Mesenchymal stem cell (in vitro differentiated cells and primary cell): ENCODE results near the gene PRRC2B.

Source experiments
- DNase-seq: peaks from one replicate; pipeline ENCODE4 v3.0.0-alpha.2; 2013
- H2AFZ ChIP-seq: one replicate; pipeline ENCODE4 v1.6.1; 2013; ENCODE audit warnings: low read depth, mild to moderate bottlenecking, control low read depth, inconsistent platforms, low read length, moderate library complexity
- H2AK5ac ChIP-seq: 2 replicates; pipeline ENCODE4 v1.6.1; 2013; ENCODE audit warnings: low read length, moderate library complexity, mild to moderate bottlenecking, inconsistent platforms; ENCODE audit not compliant: severe bottlenecking
- H2BK120ac ChIP-seq: one replicate; pipeline ENCODE4 v1.6.1; 2013; ENCODE audit warnings: low read depth, mild to moderate bottlenecking, inconsistent platforms, low read length, moderate library complexity
- H2BK12ac ChIP-seq, 2 experiments: one replicate each; pipeline ENCODE4 v1.6.1; 2013; ENCODE audit warnings: inconsistent platforms in 2 of 2, low read length in 2 of 2, mild to moderate bottlenecking in 2 of 2, moderate library complexity in 2 of 2, control low read depth in 1 of 2
- H2BK15ac ChIP-seq: one replicate; pipeline ENCODE4 v1.6.1; 2013; ENCODE audit warnings: mild to moderate bottlenecking, low read depth, inconsistent platforms; ENCODE audit not compliant: poor library complexity, severe bottlenecking
- H2BK5ac ChIP-seq: 2 replicates; pipeline ENCODE4 v1.6.1; 2013; ENCODE audit warnings: low read depth, mild to moderate bottlenecking, low read length, control low read depth, inconsistent platforms; ENCODE audit not compliant: poor library complexity, severe bottlenecking
- H3K14ac ChIP-seq, 2 experiments: one replicate each; pipeline ENCODE4 v1.6.1; 2013; ENCODE audit warnings: inconsistent platforms in 2 of 2, low read length in 2 of 2, control low read depth in 1 of 2, mild to moderate bottlenecking in 1 of 2, moderate library complexity in 1 of 2
- H3K18ac ChIP-seq, 2 experiments: one replicate each; pipeline ENCODE4 v1.6.1; 2013; ENCODE audit warnings: inconsistent platforms in 2 of 2, low read length in 2 of 2, control low read depth in 1 of 2, low read depth in 1 of 2, mild to moderate bottlenecking in 1 of 2
- H3K23ac ChIP-seq, 2 experiments: one replicate each; pipeline ENCODE4 v1.6.1; 2013; ENCODE audit warnings: inconsistent platforms in 2 of 2, low read length in 2 of 2, mild to moderate bottlenecking in 2 of 2, moderate library complexity in 2 of 2, control low read depth in 1 of 2
- H3K27ac ChIP-seq: 2 replicates; pipeline ENCODE4 v1.5.1; 2013; ENCODE audit warnings: mild to moderate bottlenecking, moderate library complexity, low read length, control low read depth, inconsistent platforms; ENCODE audit not compliant: poor library complexity, severe bottlenecking
- H3K27me3 ChIP-seq, 2 experiments: 2 replicates each; pipeline versions ENCODE4 v1.6.1 to v1.7.0; 2013; ENCODE audit warnings: low read length in 2 of 2, mild to moderate bottlenecking in 2 of 2, moderate library complexity in 2 of 2, control low read depth in 1 of 2, inconsistent platforms in 1 of 2; ENCODE audit not compliant: control insufficient read depth in 1 of 2, insufficient read depth in 1 of 2
- H3K36me3 ChIP-seq, 2 experiments: 2 replicates each; pipeline versions ENCODE4 v1.6.1 to v1.7.0; 2013; ENCODE audit warnings: low read length in 2 of 2, control low read depth in 1 of 2, inconsistent platforms in 1 of 2, low read depth in 1 of 2, mild to moderate bottlenecking in 1 of 2; ENCODE audit not compliant: insufficient read depth in 2 of 2, control insufficient read depth in 1 of 2
- H3K4ac ChIP-seq, 2 experiments: one replicate each; pipeline ENCODE4 v1.6.1; 2013; ENCODE audit warnings: inconsistent platforms in 2 of 2, low read length in 2 of 2, mild to moderate bottlenecking in 2 of 2, moderate library complexity in 2 of 2, control low read depth in 1 of 2, low read depth in 1 of 2
- H3K4me1 ChIP-seq: 2 replicates; pipeline ENCODE4 v1.6.1; 2013; ENCODE audit warnings: low read depth, low read length, control low read depth; ENCODE audit not compliant: control insufficient read depth, insufficient read depth
- H3K4me2 ChIP-seq: 2 replicates; pipeline ENCODE4 v1.6.1; 2013; ENCODE audit warnings: low read length, mild to moderate bottlenecking, inconsistent platforms; ENCODE audit not compliant: poor library complexity, severe bottlenecking
- H3K4me3 ChIP-seq, 2 experiments: 2 replicates each; pipeline versions ENCODE4 v1.5.1 to v1.7.0; 2013; ENCODE audit warnings: low read length in 2 of 2, mild to moderate bottlenecking in 2 of 2, control low read depth in 1 of 2, low read depth in 1 of 2; ENCODE audit not compliant: insufficient read depth in 1 of 2
- H3K79me1 ChIP-seq: replicated peaks from 2 replicates; pipeline ENCODE4 v1.6.1; 2013; ENCODE audit warnings: mild to moderate bottlenecking, control low read depth, low read length, inconsistent platforms; ENCODE audit not compliant: poor library complexity, severe bottlenecking
- H3K9ac ChIP-seq: 2 replicates; pipeline ENCODE4 v1.7.0; 2013; ENCODE audit warnings: mild to moderate bottlenecking, low read length, moderate library complexity
- H3K9me3 ChIP-seq: 2 replicates; pipeline ENCODE4 v1.7.0; 2013; ENCODE audit warnings: mild to moderate bottlenecking, low read length; ENCODE audit not compliant: control insufficient read depth
- H4K8ac ChIP-seq: one replicate; pipeline ENCODE4 v1.6.1; 2013; ENCODE audit warnings: inconsistent platforms, mild to moderate bottlenecking, low read length, moderate library complexity
- H4K91ac ChIP-seq: one replicate; pipeline ENCODE4 v1.6.1; 2013; ENCODE audit warnings: mild to moderate bottlenecking, low read length, inconsistent platforms
- WGBS: methylation state at CpG from one replicate; pipeline ENCODE4 v1.1.7; 2013; ENCODE audit warnings: mixed read lengths; 5-methylcytosine and 5-hydroxymethylcytosine counted together

The PRRC2B gene

GRCh38 chr9:131482343-131483006 is 88.6 kb downstream of the PRRC2B start:
- H3K27ac ChIP-seq: no peak overlapping the region
- no peak overlapping the region for H3K4me2 ChIP-seq
- H2BK15ac ChIP-seq: no peak overlapping the region
- H3K36me3 ChIP-seq: peaks cover 94 to 97% of the 10 kb centered on the region in 2 experiments
- no peak overlapping the region for H3K14ac ChIP-seq
- no peak overlapping the region for H2AK5ac ChIP-seq
- no peaks in the 10 kb centered on the region for H3K27me3 ChIP-seq
- no peak overlapping the region for H3K18ac ChIP-seq
- H3K4ac ChIP-seq: no peak overlapping the region
- no peak overlapping the region for H4K8ac ChIP-seq
- peaks cover 58% of the 10 kb centered on the region for H3K79me1 ChIP-seq
- no peak overlapping the region for H2AFZ ChIP-seq
- H2BK12ac ChIP-seq: no peak overlapping the region
- no peak overlapping the region for H3K23ac ChIP-seq
- no peak overlapping the region for H4K91ac ChIP-seq
- no peak overlapping the region for H2BK5ac ChIP-seq
- no peak overlapping the region for H3K4me3 ChIP-seq
- H3K4me1 ChIP-seq: no peaks in the 10 kb centered on the region
- no peak overlapping the region for H3K9ac ChIP-seq
- H3K9me3 ChIP-seq: no peaks in the 10 kb centered on the region
- DNase-seq: no peak
- no peak overlapping the region for H2BK120ac ChIP-seq
- 97% methylated on average over 24 of the region's 24 CpGs for WGBS

GRCh38 chr9:131483319-131484050 is 89.6 kb downstream of the PRRC2B start:
- H3K14ac ChIP-seq: no peak overlapping the region
- no peaks in the 10 kb centered on the region for H3K9me3 ChIP-seq
- no peak overlapping the region for H2AFZ ChIP-seq
- no peak overlapping the region for H3K4me2 ChIP-seq
- no peak overlapping the region for H3K4ac ChIP-seq
- peaks cover 94 to 98% of the 10 kb centered on the region in 2 experiments for H3K36me3 ChIP-seq
- H3K79me1 ChIP-seq: peaks cover 59% of the 10 kb centered on the region
- H2BK120ac ChIP-seq: no peak overlapping the region
- no peak overlapping the region for H4K8ac ChIP-seq
- H3K18ac ChIP-seq: no peak overlapping the region
- no peak for DNase-seq
- H2BK5ac ChIP-seq: no peak overlapping the region
- no peaks in the 10 kb centered on the region for H3K27me3 ChIP-seq
- no peak overlapping the region for H3K27ac ChIP-seq
- no peak overlapping the region for H2BK12ac ChIP-seq
- H3K23ac ChIP-seq: no peak overlapping the region
- 95% methylated on average over 9 of the region's 9 CpGs for WGBS
- no peak overlapping the region for H4K91ac ChIP-seq
- no peak overlapping the region for H2AK5ac ChIP-seq
- H2BK15ac ChIP-seq: no peak overlapping the region
- H3K4me1 ChIP-seq: no peaks in the 10 kb centered on the region
- no peak overlapping the region for H3K9ac ChIP-seq
- H3K4me3 ChIP-seq: no peak overlapping the region

GRCh38 chr9:131484051-131484445 is 90.2 kb downstream of the PRRC2B start:
- Histone ChIP-seq H3K27me3 (no peaks in the 10 kb centered on the region), H2AFZ (no peak overlapping the region), H2BK5ac (no peak overlapping the region), H3K9ac (no peak overlapping the region), H2BK120ac (no peak overlapping the region), H3K4me2 (no peak overlapping the region), H3K23ac (no peak overlapping the region), H2BK15ac (no peak overlapping the region), H2AK5ac (no peak overlapping the region), H3K27ac (no peak overlapping the region), H3K4me1 (no peaks in the 10 kb centered on the region), H4K8ac (no peak overlapping the region), H3K4me3 (no peak overlapping the region), H4K91ac (no peak overlapping the region), H3K4ac (no peak overlapping the region), H3K9me3 (no peaks in the 10 kb centered on the region), H3K36me3 (peaks cover 94 to 97% of the 10 kb centered on the region in 2 experiments), H3K18ac (no peak overlapping the region), H3K14ac (no peak overlapping the region), H3K79me1 (peaks cover 63% of the 10 kb centered on the region), H2BK12ac (no peak overlapping the region)
- WGBS: 98% methylated on average over 7 of the region's 7 CpGs
- DNase-seq: no peak

GRCh38 chr9:131484560-131485185 is 90.8 kb downstream of the PRRC2B start:
- Histone ChIP-seq H3K9ac (no peak overlapping the region), H3K9me3 (no peaks in the 10 kb centered on the region), H3K79me1 (peaks cover 61% of the 10 kb centered on the region), H4K8ac (no peak overlapping the region), H2BK12ac (no peak overlapping the region), H3K36me3 (peaks cover 94 to 95% of the 10 kb centered on the region in 2 experiments), H3K4me2 (no peak overlapping the region), H2BK120ac (no peak overlapping the region), H2BK5ac (no peak overlapping the region), H3K23ac (no peak overlapping the region), H4K91ac (no peak overlapping the region), H3K4me3 (no peak overlapping the region), H3K4ac (no peak overlapping the region), H3K27ac (no peak overlapping the region), H3K14ac (no peak overlapping the region), H3K27me3 (no peaks in the 10 kb centered on the region), H2BK15ac (no peak overlapping the region), H2AFZ (no peak overlapping the region), H3K18ac (no peak overlapping the region), H3K4me1 (no peaks in the 10 kb centered on the region), H2AK5ac (no peak overlapping the region)
- 97% methylated on average over 15 of the region's 15 CpGs for WGBS
- no peak for DNase-seq
